CD4-positive, alpha-beta T cell treated with Interleukin-4 for 4 hours (primary cell): ENCODE data around the gene PAM16.

Source experiments
- DNase-seq: peaks from one replicate; pipeline ENCODE4 v3.0.0-alpha.2; 2020

Gene PAM16

DNA sequence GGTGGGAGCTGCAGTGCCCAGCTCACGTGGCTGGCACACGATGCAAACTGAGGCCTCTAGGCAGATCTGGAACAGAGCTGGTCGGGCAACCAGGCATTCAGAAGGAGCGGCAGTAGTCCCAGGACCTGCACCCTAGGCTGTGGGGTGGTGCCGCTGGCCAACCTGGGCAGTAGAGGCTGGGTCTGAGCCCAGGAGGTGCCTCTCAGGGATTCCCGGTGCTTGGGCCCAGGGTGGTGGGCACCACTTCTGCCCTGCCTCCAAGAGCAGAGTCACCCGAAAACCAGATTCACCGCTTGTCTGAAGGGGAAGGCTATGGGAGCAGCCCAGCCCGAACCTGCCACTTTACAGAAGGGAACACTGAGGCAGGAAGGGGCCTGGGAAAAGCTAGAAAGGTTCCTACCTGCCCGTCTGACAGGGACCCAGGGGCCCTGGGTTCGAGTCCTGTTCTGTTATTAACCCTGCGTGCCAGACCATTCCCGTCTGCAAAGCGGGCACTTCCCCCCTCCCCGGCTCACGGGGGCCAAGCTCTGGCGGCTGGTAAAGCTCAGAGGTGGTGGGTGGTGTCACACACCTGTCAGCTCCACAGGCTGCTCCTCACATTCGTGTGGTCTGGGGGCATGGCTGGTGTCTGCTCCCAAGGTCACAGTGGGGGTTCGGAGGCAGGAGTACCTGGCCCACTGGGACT, 18.4 kb downstream of the PAM16 start:
- DNase-seq = no peak

DNA sequence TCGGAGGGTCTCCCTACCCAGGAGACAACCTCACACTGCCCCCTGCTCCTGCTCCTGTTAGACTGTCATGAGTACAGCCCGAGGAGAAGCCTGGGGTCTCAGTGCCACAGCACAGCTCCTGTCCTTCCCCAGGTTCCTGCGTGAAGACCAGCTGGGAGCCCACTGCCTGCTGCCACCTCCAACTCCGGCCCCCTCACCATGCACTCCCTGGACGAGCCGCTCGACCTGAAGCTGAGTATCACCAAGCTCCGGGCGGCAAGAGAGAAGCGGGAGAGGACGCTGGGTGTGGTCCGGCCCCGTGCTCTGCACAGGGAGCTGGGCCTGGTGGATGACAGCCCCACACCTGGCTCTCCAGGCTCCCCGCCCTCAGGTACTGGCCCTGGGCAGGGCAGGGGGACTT, 19.0 kb downstream of the PAM16 start:
- no peak for DNase-seq

DNA sequence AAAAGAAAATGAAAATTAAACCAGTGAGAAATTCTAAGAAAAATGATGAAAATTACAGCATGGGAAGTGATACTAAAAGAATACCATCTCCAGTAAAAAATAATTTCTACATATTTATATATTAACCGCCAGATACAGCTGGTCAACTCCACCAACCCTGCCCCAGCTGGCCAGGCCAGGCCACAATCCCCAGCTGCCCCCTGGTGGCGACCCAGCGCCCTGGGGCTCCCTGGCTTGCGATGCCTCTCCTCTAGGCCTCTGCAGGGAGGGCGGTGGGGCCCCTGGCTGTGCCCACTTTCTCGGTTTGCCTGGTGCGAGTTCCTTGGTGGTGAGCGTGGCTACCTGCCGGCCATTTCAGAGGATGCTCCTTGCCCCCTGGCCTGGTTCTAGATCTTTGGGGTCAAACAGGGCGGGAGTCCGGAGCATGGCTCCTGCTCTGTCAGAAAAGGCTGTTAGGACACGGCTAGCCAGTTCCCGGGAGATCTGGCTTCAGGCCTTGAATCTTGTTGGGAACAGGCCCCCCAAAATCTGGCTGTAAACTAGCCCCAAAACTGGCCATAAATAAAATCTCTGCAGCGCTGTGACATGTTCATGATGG, 20.7 kb downstream of the PAM16 start:
- DNase-seq = peak; percentile 57

DNA sequence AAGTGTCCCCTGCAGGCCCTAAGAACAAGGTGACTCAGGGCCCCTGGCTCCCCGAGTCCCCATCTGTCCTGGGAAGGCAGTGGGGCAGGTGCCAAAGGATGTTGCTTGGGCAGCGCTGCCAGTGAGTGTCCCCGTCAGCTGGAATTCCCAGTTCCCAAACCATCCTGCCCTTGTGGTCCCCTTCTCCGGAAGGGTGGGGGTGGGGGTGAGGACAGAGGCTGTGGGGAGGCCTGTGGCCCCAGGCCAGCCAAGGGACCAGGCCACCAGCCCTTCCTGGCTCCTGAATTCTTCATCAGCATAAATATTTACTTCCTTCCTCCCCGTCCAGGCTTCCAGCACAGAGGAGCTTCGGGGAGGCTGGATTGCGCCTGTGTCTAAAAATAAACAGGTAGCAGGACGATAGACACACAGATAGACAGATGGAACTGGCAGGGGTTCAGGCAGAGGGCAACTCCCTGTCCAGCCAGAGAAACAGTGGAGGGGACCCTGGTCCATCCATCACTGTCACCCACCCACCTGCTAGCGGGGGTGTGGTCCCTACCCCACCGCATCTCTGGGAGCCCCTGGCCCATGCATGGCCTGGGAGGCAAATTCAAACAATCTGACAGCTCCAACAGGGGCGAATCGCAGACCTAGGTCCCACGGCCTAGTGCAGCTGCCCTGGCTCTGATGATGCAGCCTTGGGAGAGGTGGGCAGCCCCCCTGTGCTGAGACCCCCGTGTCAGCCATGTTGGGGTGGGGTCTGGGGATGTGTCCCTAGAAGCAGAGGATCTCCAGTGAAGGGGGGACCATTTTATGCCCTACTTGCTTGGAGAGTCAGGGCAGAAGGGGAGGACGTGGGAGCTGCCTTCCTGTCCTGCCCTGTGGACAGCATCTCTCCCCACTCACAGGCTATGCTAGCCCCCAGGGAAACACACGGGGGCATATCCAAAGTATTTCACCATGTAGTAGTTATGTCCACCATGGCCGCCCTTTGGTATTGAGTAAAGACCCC, 22.0 kb downstream of the PAM16 start:
- DNase-seq = no peak

DNA sequence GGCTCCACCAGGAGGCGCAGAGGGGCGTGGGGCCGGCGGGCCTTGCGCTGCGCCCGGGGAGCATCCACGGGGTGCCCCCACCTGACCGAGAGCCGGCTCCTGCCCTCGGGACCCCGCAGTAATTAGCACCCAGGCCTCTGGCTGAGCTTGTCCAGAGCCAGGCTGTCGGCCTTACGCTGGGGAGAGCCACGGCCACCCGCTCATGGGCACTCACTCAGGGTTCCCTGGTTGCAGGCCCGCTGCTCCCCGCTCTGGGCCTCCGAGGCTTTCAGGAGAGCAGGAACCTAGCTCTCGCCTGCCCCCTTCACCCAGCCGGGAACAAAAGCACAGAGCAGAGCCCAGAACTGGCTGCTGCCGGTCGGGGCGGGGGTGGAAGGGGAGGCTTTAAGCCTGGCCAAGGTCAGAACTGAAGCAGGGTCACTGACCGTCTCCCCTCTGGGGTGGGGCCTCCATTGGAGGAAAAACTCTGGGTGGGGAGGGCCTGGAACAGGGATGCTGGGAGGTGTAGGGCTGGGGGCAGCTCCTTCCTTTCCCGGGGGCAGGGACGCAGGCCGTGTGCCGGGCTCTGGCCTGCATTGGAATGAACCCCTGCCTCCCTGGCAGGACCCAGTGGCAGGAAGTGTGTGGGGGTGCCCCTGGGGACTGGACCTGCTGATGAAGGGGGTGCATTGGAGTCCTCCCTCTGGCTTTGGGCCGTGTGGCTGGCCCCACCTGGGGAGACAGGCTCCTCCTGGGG, 22.9 kb downstream of the PAM16 start:
- no peak for DNase-seq

DNA sequence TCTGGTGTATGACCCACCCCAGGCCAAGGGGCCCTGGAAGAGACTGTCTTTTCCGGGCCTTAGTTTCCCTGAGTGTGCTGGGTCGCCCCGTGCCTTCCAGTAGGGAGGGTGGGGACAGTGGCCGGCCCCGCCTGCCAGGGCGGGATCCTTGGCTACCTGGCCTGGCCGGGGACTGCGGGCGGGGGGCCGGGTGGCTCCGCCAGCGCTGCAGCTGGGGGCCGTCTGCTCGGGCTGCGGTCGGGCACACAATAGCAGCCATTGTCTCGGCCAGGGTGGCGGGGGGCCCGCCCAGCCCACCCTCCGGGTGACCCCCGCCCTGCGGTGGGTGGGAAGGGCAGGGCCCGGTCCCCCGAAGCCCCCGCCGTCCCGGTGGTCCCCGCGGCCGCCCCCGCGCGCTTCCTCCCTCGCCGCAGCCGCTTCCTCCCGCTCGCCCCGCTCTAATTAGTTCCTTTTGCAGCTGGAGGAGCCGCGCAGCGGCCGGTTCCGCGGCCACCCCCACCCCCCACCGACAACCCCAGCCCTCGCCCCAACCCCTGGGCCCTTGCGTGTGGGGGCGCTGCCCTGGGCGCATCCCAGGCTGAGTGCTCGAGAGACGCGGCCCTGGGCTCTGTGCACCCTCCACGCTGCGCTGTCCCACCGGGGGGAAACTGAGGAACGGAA, 23.6 kb downstream of the PAM16 start:
- no peak for DNase-seq

DNA sequence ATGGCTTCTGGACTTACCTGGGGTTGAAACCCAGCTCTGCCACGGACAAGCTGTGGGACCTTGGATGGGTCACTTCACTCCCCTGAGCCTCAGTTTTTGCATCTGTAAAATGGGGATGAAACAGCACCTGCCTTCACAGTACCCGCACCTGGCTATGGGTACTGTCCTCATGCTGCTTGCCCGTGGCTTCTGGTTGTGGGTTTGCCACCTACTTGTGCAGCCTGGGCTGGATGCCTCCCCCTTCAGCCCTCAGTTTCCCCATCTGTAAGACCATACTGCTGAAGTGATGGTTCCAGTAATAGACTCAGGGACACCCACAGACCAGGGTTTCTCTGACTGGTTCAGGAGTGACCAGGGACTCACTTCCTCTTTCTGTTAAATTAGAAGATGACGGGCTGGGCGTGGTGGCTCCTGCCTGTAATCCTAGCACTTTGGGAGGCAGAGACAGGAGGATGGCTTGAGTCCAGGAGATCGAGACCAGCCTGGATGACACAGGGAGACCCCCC, 25.8 kb downstream of the PAM16 start:
- no peak for DNase-seq

DNA sequence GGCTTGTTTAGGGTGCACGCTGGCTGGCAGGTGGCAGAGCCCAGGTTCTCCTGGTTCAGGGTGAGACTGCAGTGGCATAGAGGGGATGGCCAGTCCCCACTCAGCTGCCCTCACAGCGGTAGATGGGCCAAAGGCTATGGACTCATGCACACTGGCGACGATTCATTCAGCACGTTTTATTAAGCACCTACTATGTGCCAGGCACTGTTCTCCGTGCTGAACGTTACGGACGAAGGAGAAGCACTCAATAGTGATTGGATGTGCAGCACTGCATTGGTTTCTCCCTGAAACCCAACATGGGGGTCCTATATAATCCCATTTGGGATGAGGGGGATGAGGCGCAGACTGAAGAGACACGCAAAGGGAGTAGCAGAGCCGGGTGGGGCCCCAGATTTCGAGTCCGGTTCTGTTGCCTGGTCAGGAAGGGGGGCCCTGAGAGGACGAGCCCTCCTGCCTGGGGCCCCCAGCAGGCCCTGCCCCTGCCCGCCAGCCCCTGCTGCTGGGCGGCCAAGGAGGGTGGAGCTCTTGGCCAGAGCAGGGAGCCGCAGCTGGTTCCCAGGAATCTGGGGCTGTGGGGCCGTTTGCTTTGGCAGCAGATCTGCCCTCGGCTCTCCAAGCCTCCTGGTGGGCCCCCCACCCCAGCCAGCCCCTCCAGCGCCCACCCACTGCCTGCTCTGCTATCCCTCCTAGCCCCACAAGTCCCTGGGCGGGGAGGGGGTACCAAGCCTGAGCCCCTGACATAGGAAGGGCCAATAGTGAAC, 26.4 kb downstream of the PAM16 start:
- DNase-seq = no peak

DNA sequence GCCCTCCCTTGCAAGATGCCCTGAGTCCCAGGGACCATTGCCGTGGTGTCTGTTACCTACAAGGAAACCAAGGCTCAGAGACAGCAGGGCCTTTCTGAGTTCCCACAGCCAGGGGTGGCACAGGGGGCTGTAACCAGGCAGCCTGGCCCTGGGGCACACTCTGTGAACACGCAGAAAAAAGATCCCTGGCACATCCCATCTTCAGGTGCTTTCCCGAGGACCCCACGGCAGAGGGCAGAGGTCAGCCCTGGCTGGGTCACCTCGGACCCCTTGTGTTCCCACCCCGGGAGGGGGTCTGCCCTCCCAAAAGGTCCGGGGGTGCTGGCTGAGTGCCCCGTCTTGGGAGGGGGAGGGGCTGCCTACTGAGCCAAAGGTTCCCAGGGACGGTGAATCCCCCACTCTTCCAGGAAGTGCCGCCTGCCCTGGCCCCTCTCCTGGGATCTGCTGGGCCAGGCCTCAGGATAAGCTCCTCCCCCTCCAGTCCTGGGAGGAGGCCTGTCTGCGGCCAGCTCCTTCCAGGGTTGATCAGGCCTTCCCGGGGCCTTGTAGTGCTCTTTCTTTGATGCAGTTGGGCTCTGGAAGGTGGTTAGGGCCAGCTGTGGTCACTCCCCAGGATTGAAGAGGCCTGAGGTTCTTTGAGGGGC, 27.2 kb downstream of the PAM16 start:
- no peak for DNase-seq

DNA sequence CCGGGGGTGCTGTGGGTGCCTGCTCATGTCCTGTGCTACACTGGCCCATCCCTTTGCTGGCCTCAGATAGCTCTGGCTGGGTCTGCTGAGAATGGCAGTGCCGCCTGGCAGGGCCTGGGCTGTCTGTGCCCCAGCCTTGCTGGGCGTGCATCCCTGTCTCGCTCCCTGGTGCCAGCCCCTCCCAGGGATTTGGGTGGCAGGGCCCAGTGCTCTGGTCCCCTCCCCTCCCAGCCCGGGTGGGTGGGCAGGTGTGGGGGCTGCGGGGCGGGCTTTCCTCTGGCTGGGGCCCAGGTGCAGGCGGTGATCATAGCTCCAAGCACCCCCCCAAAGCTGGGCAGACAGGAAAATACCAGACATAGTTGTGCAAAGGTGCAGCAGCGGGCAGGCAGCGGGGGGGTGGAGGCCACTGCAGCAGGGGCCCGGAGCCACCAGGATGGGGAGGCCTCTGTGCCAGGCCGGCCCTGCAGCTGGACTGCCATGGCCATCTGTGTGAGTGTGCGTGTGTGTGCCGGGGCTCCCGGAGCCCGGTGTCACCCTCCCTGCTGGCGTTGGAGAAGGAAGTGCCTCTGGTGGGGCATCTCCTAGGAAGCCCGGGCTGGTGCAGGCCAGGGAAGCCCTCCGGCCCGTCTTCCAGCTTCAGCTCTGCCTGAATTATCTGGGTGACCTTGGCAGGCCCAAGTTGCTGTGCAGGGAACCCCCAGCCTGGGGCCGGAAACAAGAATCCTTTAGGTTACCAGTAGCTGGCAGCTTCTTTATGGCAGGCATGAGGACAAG, 27.9 kb downstream of the PAM16 start:
- no peak for DNase-seq

DNA sequence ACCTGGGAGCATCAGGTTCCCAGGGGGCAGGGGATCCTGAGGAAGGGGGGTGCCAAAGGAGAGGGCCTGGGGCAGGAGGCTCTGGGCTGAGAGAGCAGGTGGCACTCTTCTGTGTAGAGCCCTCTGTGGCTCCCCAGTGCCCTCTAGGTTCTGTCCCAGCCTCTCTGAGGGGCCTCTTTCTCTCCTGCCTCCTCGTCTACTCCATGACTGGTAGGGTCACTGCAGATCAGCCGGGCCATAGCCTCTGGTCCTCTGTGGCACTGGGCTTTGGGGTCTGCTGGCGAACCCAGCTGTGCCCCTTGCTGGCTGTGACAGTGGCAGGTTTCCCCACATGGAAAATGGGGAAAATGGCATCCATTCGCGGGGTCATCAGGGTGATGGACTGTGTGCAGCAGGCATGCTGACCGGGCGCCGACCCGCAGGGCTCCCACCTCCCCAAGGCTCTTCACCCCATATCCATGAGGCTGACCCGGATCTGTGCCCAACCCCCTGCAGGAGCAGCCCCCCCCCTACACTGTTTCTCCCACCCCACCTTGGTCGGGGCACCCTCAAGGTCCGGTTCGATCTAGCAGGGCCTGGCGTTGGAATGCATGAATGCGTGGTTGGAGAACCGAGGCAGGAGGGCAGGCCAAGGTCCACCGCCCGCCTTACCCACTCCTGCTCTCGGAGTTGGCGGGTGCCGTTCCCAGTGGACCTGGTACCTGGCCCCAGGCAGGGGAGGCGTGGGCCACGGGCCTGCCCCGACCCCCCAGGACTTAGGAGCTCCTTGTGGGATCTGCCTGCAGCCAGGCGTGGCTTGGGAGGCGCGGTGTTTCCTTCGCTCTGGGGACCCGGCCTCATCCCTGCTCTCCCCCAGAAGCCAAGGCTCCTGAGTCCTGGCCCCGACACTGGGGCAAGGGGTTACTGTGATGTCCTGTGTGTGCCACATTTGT, 28.7 kb downstream of the PAM16 start:
- no peak for DNase-seq

DNA sequence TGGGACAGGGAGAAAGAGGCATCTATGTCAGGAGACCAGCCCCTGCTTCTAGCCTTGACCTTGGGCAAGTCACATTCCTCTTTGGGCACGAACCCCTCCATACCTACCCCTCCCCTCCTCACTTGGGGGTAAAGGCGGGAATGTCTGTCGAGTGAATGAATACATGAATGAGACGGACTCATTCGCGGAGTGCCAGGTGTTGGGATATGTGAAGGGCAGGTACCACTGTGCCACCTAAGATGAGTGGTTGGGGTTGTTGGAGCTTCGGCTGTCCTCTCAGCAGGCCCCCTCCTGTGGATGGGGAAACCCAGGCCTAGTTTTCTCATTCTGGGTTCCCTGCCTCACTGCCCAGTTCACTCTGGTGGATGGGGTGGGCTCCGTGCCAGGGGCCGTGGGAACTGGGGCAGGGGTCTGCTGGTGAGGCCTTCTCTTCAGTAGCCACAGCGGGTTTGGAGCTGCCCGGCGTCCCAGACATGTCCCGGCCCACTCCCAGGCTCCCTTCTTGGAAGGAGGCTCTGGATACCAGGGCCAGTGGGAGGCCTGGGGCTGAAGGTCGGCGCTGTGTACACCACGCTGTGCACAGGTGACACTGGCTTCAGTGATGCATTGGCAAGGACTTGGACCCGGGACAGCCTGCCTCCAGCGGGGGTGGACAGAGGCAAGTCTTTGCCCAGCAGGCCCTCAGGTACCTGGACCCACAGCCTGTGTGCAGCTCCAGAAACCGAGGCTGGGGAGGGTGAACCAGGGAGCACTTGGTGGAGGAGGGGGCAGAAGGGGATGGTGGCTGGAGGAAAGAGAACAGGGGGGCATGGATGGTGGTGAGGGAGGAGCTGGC, 29.6 kb downstream of the PAM16 start:
- DNase-seq = no peak

DNA sequence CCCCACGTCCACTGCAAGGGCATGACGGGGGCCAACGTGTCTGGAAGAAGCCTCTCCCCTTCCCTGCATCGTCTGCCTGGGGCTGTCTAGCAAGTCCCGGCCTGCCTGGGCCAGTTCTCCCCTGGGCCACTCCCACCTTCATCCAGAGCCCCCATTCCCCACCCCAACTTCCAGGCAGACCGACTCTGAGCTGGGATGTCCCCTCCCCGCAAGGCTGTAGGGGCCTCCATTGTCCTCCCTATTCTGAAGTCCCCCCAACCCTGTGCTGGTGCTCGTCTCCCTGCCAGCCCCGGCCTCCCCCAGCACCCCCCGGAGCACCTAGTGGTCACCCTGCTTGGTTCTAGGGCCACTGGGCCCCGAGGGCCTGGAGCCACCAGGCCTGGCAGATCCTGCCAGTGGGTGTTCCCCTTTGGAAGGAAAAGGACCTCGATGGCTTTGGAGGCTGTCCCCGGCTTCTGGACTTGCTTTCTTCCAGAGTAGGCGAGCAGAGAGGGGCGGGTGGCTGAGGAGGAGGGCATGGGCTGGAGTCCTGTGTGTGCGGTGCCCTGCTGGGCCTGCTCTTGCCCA, 30.5 kb downstream of the PAM16 start:
- no peak for DNase-seq

DNA sequence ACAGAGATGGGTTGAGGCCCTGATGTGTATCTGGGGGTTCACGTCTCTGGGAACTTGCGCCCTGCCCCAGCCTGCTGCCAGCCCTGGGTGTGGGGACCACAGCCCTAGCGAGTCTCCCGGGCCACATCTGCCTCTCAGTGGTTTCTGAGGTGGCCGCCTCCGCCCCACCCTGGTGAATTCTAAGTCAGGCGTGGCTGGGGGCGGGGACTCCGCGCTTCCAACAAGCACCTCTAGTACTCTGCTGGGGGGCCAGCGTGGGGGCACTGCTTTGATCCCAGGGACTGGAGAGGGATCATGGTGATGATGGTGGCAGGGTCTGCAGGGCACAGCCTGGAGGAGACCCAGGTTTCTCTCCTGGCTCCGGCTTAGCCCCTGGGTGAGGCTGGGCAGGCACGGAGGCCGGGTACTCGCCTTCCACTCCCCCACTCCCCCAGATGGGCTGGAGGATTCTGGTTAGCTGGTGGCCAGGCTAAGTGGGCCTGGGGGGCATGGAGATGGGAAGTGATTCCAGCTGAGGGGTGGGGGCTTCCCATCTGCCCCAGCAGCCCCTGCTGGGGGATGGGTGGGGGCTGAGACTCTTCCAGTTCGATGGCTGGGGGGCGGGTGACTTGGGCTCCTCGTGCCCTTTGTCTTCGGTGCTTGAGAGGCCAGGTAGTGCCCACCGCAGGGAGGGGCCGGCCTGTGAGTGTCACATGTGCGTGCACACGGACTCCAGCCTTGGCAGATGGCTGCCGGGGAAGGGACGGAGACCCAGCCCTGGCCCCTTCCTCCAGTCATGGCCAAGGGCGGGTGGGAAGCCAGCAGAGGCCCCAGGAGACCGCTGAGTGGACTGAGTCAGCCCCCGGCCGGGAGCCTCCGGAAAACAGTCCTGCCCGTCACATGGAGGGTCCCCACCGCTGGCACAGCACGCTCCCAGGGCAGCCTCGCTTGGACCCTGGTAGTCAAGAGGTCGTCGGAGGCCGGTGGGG, 31.4 kb downstream of the PAM16 start:
- DNase-seq = peak; percentile 44

DNA sequence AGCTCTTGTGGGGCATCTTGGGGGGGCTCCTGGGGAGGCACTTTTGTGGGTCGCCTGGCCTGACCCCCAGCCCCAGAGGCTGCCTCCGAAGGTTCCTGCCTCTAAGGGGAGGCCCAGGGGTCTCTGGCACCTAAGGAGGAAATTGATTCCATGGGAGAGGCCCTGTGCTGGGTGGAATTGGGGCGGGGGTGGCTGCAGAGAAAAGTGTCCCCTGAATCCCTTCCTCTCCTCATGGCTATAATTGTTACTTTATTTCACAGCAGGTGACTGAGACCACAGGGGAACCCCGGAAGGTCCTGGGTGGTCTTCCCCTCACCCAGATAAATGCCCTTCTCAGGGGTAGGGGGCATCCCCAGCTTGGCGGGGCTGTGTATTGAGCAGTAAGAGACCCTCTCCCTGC, 32.2 kb downstream of the PAM16 start:
- no peak for DNase-seq

DNA sequence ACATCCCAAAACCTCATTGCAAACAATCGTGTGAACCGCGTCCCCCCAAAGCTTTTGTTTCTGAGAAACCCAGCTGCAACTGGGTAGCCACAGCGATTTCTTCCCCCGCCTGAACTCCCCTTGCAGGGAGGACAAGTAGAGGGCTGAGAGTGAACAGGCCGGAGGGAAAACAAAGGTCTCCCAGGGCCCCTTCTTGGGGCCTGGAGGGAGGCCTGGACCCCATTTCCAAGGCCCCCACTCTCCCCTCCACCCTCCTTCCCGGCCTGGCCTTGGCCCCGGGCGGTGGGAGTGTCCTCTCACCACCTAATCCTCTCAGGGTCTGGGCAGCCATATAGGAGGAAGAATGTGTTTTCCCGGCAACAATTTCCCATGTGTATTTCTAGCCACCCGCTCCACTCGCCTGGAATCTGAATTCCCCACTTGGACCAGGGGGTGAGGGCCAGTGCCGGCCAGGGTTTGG, 32.6 kb downstream of the PAM16 start:
- no peak for DNase-seq
